ENCODE measurements around the gene LMX1A. TPM values are rescaled to one million over a fixed set of nuclear protein-coding genes. Genes with fewer than 3 reads are reported as not detected.

LMX1A gene
- total RNA-seq, 1 donor from 2014 or later: 0.12 TPM

DNA sequence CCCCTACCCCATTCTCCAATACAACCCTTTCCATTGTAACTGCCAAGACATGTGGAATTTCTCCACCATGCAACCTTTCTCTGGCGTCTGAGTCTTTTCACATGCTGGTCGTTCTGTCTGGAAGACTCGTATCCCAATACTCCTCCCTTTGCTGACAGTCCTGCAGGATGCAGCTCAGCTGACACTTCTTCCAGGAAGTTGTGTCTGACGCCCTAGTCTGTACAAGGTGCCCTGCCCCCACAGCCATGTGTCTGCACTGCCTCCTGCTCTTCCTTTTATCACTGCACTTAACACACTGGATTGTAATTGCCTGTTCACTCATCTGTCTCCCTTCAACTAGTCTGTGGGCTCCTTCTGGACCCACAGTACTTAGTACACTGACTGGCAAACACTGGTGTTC is 188.0 kb downstream of the LMX1A start:
- no peak for DNase-seq (ENCODE audit: low spot score)

DNA sequence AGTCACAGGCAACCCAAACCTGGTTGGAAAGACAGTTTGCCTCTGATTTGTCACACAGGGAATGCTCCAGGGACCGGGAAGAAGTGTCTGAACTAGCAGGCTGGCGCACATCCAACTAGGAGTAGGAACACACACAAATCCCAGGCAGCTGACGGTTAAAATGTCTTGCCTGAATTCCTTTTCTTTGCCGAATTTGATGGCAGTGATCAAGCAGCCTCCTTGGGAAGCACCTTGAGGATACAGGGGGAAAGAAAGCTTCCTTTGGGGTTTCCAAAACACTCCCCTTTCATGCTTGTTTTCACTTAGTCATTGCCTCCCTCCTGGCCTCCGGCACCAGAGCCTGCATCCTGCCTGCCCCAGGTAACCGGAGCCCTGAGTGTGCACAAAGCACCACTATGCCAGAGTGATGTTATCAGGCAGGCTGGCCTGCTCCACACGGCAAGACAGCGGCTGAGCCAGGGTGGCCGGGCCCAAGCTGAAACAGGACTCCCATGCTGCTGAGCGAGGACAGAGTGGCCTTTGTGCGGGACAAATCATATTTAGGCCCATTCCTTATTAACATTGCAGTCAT is 193.8 kb downstream of the LMX1A start:
- DNase-seq (ENCODE audit: low spot score): no peak

DNA sequence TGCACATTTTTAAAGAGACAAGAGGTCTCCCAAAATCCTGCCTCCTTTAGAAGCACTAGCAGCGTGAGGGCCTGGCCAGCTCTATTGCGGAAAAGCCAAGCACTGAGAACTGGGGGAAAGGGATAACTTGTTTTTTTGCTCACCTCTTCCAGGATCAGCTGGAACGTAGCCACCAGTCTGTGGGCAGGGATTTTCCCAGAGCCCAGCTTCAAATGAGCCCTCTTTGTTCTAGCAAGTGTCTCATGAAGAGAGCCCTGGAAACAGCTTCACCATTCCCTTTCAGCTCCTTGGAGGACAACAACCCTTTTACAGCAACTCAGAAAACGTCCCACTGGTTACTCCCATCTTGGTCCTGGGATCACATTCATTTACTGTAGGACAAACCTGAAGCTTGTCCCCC is 195.4 kb downstream of the LMX1A start:
- no peak for DNase-seq (ENCODE audit: low spot score)

DNA sequence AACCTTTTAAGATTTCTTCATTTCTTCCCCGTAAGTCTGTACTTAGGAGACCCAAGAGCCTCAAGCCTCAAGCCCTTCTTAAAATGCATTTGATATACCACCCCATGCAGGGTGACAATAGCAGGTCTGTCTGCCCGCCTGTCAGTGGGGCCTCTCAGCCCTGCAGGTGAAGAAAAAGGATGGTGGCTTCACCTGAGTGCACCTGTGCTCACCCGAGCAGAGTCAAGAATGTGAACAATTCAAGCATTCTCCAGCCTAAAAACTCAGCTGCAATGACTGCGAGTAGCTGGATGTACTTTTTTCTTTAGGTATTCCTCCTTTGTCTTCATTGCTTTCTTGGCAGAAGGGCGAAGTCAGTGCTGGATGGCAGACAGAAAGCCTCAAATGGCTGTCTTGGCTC is 203.3 kb downstream of the LMX1A start:
- DNase-seq (ENCODE audit: low spot score): no peak

DNA sequence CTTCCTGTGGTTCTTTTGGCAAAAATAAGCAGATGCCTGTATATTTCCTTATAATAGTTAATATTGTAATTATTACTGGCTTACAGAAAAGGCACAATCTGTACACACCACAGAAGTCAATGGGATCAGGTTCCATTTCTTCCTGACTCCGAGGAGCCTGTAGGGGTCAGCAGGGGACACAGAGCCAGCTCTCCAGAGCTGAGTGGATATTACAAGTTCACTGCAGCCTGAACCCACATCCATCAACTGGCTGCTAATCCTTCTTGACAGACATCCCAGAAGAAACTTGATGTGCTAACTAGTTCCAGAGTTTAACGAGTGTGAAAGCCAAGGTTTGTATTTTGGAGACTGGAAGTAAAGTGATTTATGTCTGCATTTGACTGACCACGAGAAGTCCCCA is 203.8 kb downstream of the LMX1A start:
- no peak for DNase-seq (ENCODE audit: low spot score)

DNA sequence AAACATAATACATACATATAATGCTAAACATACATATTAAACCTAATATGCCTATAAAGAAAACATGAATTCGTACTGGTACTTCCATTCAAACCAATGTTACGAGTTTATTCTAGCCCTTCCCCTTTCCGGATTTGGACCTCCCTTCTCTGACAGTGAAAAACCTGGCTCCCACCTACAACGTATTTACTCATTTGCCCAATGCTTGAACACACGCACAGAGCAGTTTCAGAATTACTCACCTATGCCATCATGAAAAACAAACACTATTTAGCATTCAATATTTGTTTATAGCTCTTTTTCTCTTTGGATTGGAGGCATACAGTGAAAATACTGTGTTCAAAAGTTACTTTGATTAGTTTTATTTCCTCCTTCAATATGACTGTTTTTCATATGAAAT is 204.4 kb downstream of the LMX1A start:
- DNase-seq (ENCODE audit: low spot score): no peak

Other genes starting within 250 kb of the LMX1A start
- gene RXRG, start 88.4 kb upstream of the LMX1A start, total RNA-seq: 1.0 TPM
- not detected for gene LRRC52, start 187.3 kb upstream of the LMX1A start, total RNA-seq

All from mucosa of gallbladder (tissue), 1 donor.